Trophoblast cell (in vitro differentiated cells and primary cell): ENCODE data around the gene ABI3.
"Not testable (repeated sequence)": the region's sequence is repeated elsewhere in the genome, so short reads cannot be mapped to it uniquely, and the experiment has no call there.

Experiments
- DNase-seq, 2 donors: peaks; one replicate each; pipeline ENCODE4 v3.0.0-alpha.2; 2016
- H2AFZ ChIP-seq: 2 replicates; pipeline ENCODE4 v1.6.1; 2013; ENCODE audit warnings: low read length, moderate library complexity, mild to moderate bottlenecking; ENCODE audit not compliant: insufficient read depth, poor library complexity
- H2AK5ac ChIP-seq: 2 replicates; pipeline ENCODE4 v1.6.1; 2013; ENCODE audit warnings: mild to moderate bottlenecking, low read length
- H2BK120ac ChIP-seq: 2 replicates; pipeline ENCODE4 v1.6.1; 2013; ENCODE audit warnings: low read length, mild to moderate bottlenecking, moderate library complexity; ENCODE audit not compliant: insufficient read depth, poor library complexity
- H2BK12ac ChIP-seq: 2 replicates; pipeline ENCODE4 v1.6.1; 2013; ENCODE audit warnings: mild to moderate bottlenecking, low read length, moderate library complexity
- H2BK5ac ChIP-seq: 2 replicates; pipeline ENCODE4 v1.6.1; 2013; ENCODE audit warnings: low read length, low read depth, moderate library complexity, mild to moderate bottlenecking; ENCODE audit not compliant: poor library complexity
- H3K14ac ChIP-seq: 2 replicates; pipeline ENCODE4 v1.6.1; 2013; ENCODE audit warnings: mild to moderate bottlenecking, low read length
- H3K18ac ChIP-seq: 2 replicates; pipeline ENCODE4 v1.6.1; 2013; ENCODE audit warnings: mild to moderate bottlenecking, low read length
- H3K23ac ChIP-seq: 2 replicates; pipeline ENCODE4 v1.6.1; 2013; ENCODE audit warnings: low read length
- H3K27ac ChIP-seq: 2 replicates; pipeline ENCODE4 v1.5.1; 2013; ENCODE audit warnings: low read depth, mild to moderate bottlenecking, inconsistent platforms, low read length, moderate library complexity
- H3K27me3 ChIP-seq: 2 replicates; pipeline ENCODE4 v1.6.1; 2013; ENCODE audit warnings: inconsistent platforms, mild to moderate bottlenecking, low read length, moderate library complexity; ENCODE audit not compliant: insufficient read depth
- H3K36me3 ChIP-seq, 2 experiments: 1 replicate in 1 of 2; 2 replicates in 1 of 2; pipeline ENCODE4 v1.6.1; 2013; ENCODE audit warnings: low read length in 2 of 2, mild to moderate bottlenecking in 2 of 2, moderate library complexity in 1 of 2; ENCODE audit not compliant: insufficient read depth in 2 of 2, control insufficient read depth in 1 of 2
- H3K4ac ChIP-seq: 2 replicates; pipeline ENCODE4 v1.6.1; 2013; ENCODE audit warnings: low read depth, mild to moderate bottlenecking, low read length, moderate library complexity
- H3K4me1 ChIP-seq, 2 experiments: 1 replicate in 1 of 2; 2 replicates in 1 of 2; pipeline ENCODE4 v1.6.1; 2013; ENCODE audit warnings: low read length in 2 of 2, mild to moderate bottlenecking in 2 of 2, moderate library complexity in 1 of 2; ENCODE audit not compliant: insufficient read depth in 2 of 2, control insufficient read depth in 1 of 2
- H3K4me2 ChIP-seq: 2 replicates; pipeline ENCODE4 v1.6.1; 2013; ENCODE audit warnings: inconsistent platforms, mild to moderate bottlenecking, low read length, moderate library complexity
- H3K4me3 ChIP-seq: 2 replicates; pipeline ENCODE4 v1.5.1; 2013; ENCODE audit warnings: mild to moderate bottlenecking, low read depth, low read length, inconsistent platforms
- H3K79me1 ChIP-seq: one replicate; pipeline ENCODE4 v1.6.1; 2013; ENCODE audit warnings: low read length
- H3K79me2 ChIP-seq: 2 replicates; pipeline ENCODE4 v1.6.1; 2013; ENCODE audit warnings: low read length, mild to moderate bottlenecking; ENCODE audit not compliant: control insufficient read depth, insufficient read depth, poor library complexity
- H3K9ac ChIP-seq: 2 replicates; pipeline ENCODE4 v1.6.1; 2013; ENCODE audit warnings: mild to moderate bottlenecking, low read length
- H3K9me3 ChIP-seq: 2 replicates; pipeline ENCODE4 v1.6.1; 2013; ENCODE audit warnings: low read depth, mild to moderate bottlenecking, control low read depth, inconsistent platforms, low read length; ENCODE audit not compliant: insufficient read depth
- H4K12ac ChIP-seq: 2 replicates; pipeline ENCODE4 v1.6.1; 2013; ENCODE audit warnings: low read depth, mild to moderate bottlenecking, low read length, moderate library complexity
- H4K8ac ChIP-seq: 2 replicates; pipeline ENCODE4 v1.6.1; 2013; ENCODE audit warnings: low read depth, mild to moderate bottlenecking, low read length, moderate library complexity
- H4K91ac ChIP-seq: one replicate; pipeline ENCODE4 v1.6.1; 2013; ENCODE audit warnings: low read depth, mild to moderate bottlenecking, low read length, moderate library complexity
- WGBS: extraction: QIAGEN DNeasy Blood & Tissue Kit; methylation state at CpG from one replicate; pipeline ENCODE4 v1.1.7; 2013; ENCODE audit warnings: missing lambda C conversion rate; ENCODE audit not compliant: insufficient read length, insufficient coverage; ENCODE audit errors: extremely low coverage; 5-methylcytosine and 5-hydroxymethylcytosine counted together

Gene ABI3

DNA sequence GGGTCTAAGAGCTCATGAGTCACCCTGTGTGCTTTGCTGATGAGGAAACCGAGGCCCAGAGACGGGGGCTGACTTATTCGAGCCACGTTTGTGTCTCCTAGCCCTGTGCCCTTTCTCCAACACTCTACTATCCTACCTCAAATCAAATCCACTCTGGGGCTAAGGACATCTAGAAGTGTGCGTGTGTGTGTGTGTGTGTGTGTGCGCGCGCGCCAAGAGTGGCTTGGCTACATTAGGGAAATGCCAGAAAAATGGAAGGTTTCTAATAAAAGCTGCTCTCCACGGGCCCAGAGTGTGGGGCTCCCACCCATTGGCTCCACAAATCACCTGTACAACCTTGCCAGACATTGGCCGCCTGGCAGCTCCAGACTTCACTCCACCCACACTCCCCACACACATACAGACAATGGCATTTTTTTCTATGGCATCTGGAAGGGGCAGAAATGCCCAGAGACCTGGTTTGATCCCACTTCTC is 50.3 kb downstream of the ABI3 start:
- H3K4me3 ChIP-seq, result no peak overlapping the region
- peaks cover 15 to 16% of the 10 kb centered on the region in 2 experiments for H3K4me1 ChIP-seq
- H3K23ac ChIP-seq, result no peak overlapping the region
- H3K27ac ChIP-seq, result peak overlapping the region; percentile 95
- peak overlapping the region; percentile 82 for H2AFZ ChIP-seq
- H3K9me3 ChIP-seq, result no peaks in the 10 kb centered on the region
- H3K4ac ChIP-seq, result peak overlapping the region; percentile 0
- peak overlapping the region; percentile 95 for H4K8ac ChIP-seq
- whole genome bisulfite sequencing, result no CpG with 5 or more reads among the region's 11 CpGs
- H2AK5ac ChIP-seq, result peak overlapping the region; percentile 28
- H3K79me1 ChIP-seq, result peaks cover 17% of the 10 kb centered on the region
- H2BK5ac ChIP-seq, result peak overlapping the region; percentile 95
- H3K79me2 ChIP-seq, result peaks cover 4% of the 10 kb centered on the region
- no peak for DNase-seq
- H3K9ac ChIP-seq, result no peak overlapping the region
- no peaks in the 10 kb centered on the region for H3K27me3 ChIP-seq
- H2BK120ac ChIP-seq, result peak overlapping the region; percentile 97
- H4K91ac ChIP-seq, result peak overlapping the region; percentile 98
- no peaks in the 10 kb centered on the region for H3K36me3 ChIP-seq
- peak overlapping the region; percentile 71 for H3K4me2 ChIP-seq
- H4K12ac ChIP-seq, result peak overlapping the region; percentile 89
- H3K14ac ChIP-seq, result peak overlapping the region; percentile 71
- H3K18ac ChIP-seq, result peak overlapping the region; percentile 90
- H2BK12ac ChIP-seq, result peak overlapping the region; percentile 86

GRCh38 chr17:49261540-49261939 is 51.0 kb downstream of the ABI3 start:
- Histone ChIP-seq H2AK5ac (peak overlapping the region; percentile 34), H3K4me1 (peaks cover 15 to 16% of the 10 kb centered on the region in 2 experiments), H3K79me1 (peaks cover 17% of the 10 kb centered on the region)
- not testable (repeated sequence) for H4K12ac ChIP-seq, H3K27ac ChIP-seq, H3K27me3 ChIP-seq, H3K9ac ChIP-seq, H3K14ac ChIP-seq, H2AFZ ChIP-seq, H4K91ac ChIP-seq, H4K8ac ChIP-seq, H3K4ac ChIP-seq, H3K18ac ChIP-seq, H3K79me2 ChIP-seq, H3K36me3 ChIP-seq, H3K9me3 ChIP-seq, H2BK12ac ChIP-seq, DNase-seq, H2BK120ac ChIP-seq, H2BK5ac ChIP-seq, H3K4me3 ChIP-seq, H3K4me2 ChIP-seq, H3K23ac ChIP-seq
- no CpG with 5 or more reads among the region's 9 CpGs for WGBS

GRCh38 chr17:49266233-49266632 is 55.7 kb downstream of the ABI3 start:
- DNase-seq, result no peak
- Histone ChIP-seq H2BK120ac (no peak overlapping the region), H2BK12ac (no peak overlapping the region), H3K27ac (no peak overlapping the region), H3K4me3 (no peak overlapping the region), H3K14ac (no peak overlapping the region), H3K79me1 (no peaks in the 10 kb centered on the region), H3K36me3 (no peaks in the 10 kb centered on the region), H2AFZ (no peak overlapping the region), H3K4ac (no peak overlapping the region), H3K9me3 (no peaks in the 10 kb centered on the region), H3K9ac (no peak overlapping the region), H3K4me1 (peaks cover 0 to under 1% of the 10 kb centered on the region in 2 experiments), H4K91ac (no peak overlapping the region), H4K8ac (no peak overlapping the region), H3K18ac (no peak overlapping the region), H2AK5ac (no peak overlapping the region), H2BK5ac (no peak overlapping the region), H3K4me2 (no peak overlapping the region), H3K79me2 (no peaks in the 10 kb centered on the region), H4K12ac (no peak overlapping the region), H3K23ac (no peak overlapping the region), H3K27me3 (no peaks in the 10 kb centered on the region)
- WGBS, result no CpG with 5 or more reads among the region's 2 CpGs

DNA sequence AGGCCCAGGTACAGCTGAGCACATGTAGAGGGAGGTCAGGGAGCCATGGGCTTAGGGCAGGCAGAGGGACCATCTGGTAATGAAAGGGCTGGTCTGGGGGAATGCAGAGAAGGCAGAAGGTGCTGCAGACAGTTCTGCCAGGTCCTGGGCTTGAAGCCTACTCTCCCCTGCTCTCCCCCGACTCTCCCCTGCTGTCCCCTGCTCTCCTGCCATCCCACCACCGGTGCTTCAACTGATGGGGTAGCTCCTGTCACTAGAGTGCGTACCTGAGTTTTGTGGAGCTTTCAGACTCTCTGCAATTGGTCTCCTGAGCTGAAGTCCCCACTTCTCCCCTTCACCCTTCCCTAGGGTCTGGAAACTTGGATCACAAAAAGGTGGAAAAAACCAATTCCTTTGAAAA is 57.4 kb downstream of the ABI3 start:
- H3K36me3 ChIP-seq, result no peaks in the 10 kb centered on the region
- no peak overlapping the region for H3K4me3 ChIP-seq
- no peak overlapping the region for H4K91ac ChIP-seq
- no peaks in the 10 kb centered on the region for H3K9me3 ChIP-seq
- H2BK120ac ChIP-seq, result no peak overlapping the region
- H2BK5ac ChIP-seq, result no peak overlapping the region
- no peaks in the 10 kb centered on the region for H3K79me1 ChIP-seq
- H2AFZ ChIP-seq, result no peak overlapping the region
- H3K18ac ChIP-seq, result no peak overlapping the region
- no peak overlapping the region for H2AK5ac ChIP-seq
- H3K79me2 ChIP-seq, result no peaks in the 10 kb centered on the region
- H4K12ac ChIP-seq, result no peak overlapping the region
- DNase-seq, result no peak
- H3K4me2 ChIP-seq, result no peak overlapping the region
- H3K23ac ChIP-seq, result no peak overlapping the region
- H3K4me1 ChIP-seq, result no peaks in the 10 kb centered on the region
- no peak overlapping the region for H3K9ac ChIP-seq
- H3K14ac ChIP-seq, result no peak overlapping the region
- H3K27me3 ChIP-seq, result no peaks in the 10 kb centered on the region
- no CpG with 5 or more reads among the region's 3 CpGs for WGBS
- no peak overlapping the region for H2BK12ac ChIP-seq
- H3K27ac ChIP-seq, result no peak overlapping the region
- H3K4ac ChIP-seq, result no peak overlapping the region
- no peak overlapping the region for H4K8ac ChIP-seq
